CD8-positive, alpha-beta memory T cell (primary cell): Measurements from ENCODE around the gene MIF4GD. TPM values are rescaled to one million over a fixed set of nuclear protein-coding genes. Genes with fewer than 3 reads are reported as not detected.
A peak's percentile ranks its signal among the peaks of the same experiment; 100 is the strongest.

Experiments
- CTCF ChIA-PET: fragments of 350-600 bp; sonication (Branson Sonifier 250); formaldehyde crosslinking; loops from one replicate; lab custom pipeline; 2021; ENCODE audit warnings: antibody characterized with exemption; lab: Charles Lee
- POLR2A ChIA-PET: fragments of 350-600 bp; sonication (Branson Sonifier 250); formaldehyde crosslinking; loops from one replicate; lab custom pipeline; 2021; ENCODE audit warnings: antibody characterized with exemption; lab: Charles Lee
- DNase-seq, 5 donors: peaks; one replicate each; pipeline versions ENCODE4 v3.0.0 to v3.0.0-alpha.2; 2020 to 2022; ENCODE audit warnings: mixed read lengths in 1 of 5
- H3K27ac ChIP-seq: one replicate; pipeline ENCODE4 v1.7.0; 2013; ENCODE audit warnings: low read depth, mild to moderate bottlenecking, low read length, moderate library complexity
- H3K27me3 ChIP-seq: 2 replicates; pipeline ENCODE4 v1.7.0; 2013; ENCODE audit warnings: low read length, mild to moderate bottlenecking; ENCODE audit not compliant: insufficient read depth, poor library complexity, severe bottlenecking
- H3K36me3 ChIP-seq: 2 replicates; pipeline ENCODE4 v1.7.0; 2013; ENCODE audit warnings: mild to moderate bottlenecking, low read length, moderate library complexity; ENCODE audit not compliant: insufficient read depth
- H3K4me1 ChIP-seq: 2 replicates; pipeline ENCODE4 v1.7.0; 2013; ENCODE audit warnings: mild to moderate bottlenecking, low read length, moderate library complexity; ENCODE audit not compliant: insufficient read depth
- H3K4me3 ChIP-seq: 2 replicates; pipeline ENCODE4 v1.7.0; 2013; ENCODE audit warnings: mild to moderate bottlenecking, low read length
- H3K9me3 ChIP-seq: 2 replicates; pipeline ENCODE4 v1.7.0; 2013; ENCODE audit warnings: mild to moderate bottlenecking, low read length
- H3K27ac Mint-ChIP-seq, 8 donors: one replicate each; pipeline ENCODE4 v1.8.0; 2020 to 2021; ENCODE audit warnings: mixed read lengths in 8 of 8, mild to moderate bottlenecking in 6 of 8, inconsistent platforms in 3 of 8, moderate library complexity in 3 of 8
- H3K27me3 Mint-ChIP-seq, 2 donors: one replicate each; pipeline ENCODE4 v1.8.0; 2020 to 2021; ENCODE audit warnings: mixed read lengths in 2 of 2, mild to moderate bottlenecking in 1 of 2, moderate library complexity in 1 of 2
- H3K36me3 Mint-ChIP-seq, 3 donors: one replicate each; pipeline ENCODE4 v1.8.0; 2020 to 2021; ENCODE audit warnings: mixed read lengths in 3 of 3, inconsistent platforms in 1 of 3, mild to moderate bottlenecking in 1 of 3
- H3K4me1 Mint-ChIP-seq, 3 donors: one replicate each; pipeline ENCODE4 v1.8.0; 2020 to 2021; ENCODE audit warnings: mixed read lengths in 3 of 3, inconsistent platforms in 1 of 3, mild to moderate bottlenecking in 1 of 3
- H3K4me3 Mint-ChIP-seq, 7 donors: one replicate each; pipeline ENCODE4 v1.8.0; 2020 to 2021; ENCODE audit warnings: mixed read lengths in 7 of 7, mild to moderate bottlenecking in 6 of 7, moderate library complexity in 4 of 7, inconsistent platforms in 2 of 7
- H3K9me3 Mint-ChIP-seq, 5 donors: one replicate each; pipeline ENCODE4 v1.8.0; 2020 to 2022; ENCODE audit warnings: mixed read lengths in 5 of 5, mild to moderate bottlenecking in 3 of 5, moderate library complexity in 2 of 5, inconsistent platforms in 1 of 5
- polyA plus RNA-seq: library from polyadenylated mRNA; unstranded; fragments of 300-500 nt; fragmentation: Illumina TruSeq; gene quantifications from one replicate; pipeline ENCODE4 v1.2.3, GENCODE V29; 2021
- total RNA-seq, 2 experiments: library from RNA; stranded (reverse); gene quantifications; one replicate each; pipeline ENCODE4 v1.2.3, GENCODE V29; 2021

The MIF4GD gene
- total and polyA plus RNA-seq, 3 experiments from 2014 or later = 38.5 to 108 (median 40.4) TPM

DNA sequence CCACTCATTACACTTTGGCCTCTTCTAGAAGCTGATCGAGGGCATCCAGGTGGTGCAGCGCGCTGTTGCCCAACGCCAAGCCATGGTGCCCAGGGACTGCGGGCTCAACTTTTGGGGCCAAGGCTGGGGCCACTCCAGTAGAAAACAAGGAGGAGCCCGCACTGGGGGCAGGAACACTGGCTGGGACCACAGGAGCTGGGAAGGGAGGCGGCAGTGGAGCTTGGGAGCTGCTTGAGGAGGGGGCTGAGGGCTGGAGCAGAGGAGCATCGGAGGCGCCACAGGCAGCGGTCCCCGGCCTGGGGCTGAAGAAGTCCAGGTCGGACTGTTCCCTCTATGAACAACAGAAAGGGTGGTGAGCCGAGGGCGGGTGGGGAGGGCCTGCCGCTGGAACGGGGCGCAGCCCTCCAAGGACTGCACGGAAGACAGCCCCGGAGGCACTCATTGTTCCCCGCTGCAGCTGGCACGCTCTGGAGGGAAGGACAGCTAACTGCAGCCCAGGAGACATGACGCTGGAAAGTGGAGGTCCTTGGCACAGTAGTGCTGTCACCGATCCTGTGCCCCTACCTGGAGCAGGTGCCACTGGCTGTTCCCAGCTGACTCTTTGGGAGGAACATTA lies 31.1 kb downstream of the MIF4GD start:
- POLR2A ChIA-PET = interaction anchor here (1.1 to 2.2 kb wide), 2 partner anchors 31 to 126 kb away, joined by 3 to 6 read pairs; partner anchors contain the start of gene MIF4GD
- peaks cover 3 to 97% (median 23%) of the 10 kb centered on the region in 3 donors for H3K36me3 Mint-ChIP-seq
- Histone ChIP-seq H3K27ac (no peak overlapping the region), H3K36me3 (peaks cover 59% of the 10 kb centered on the region), H3K9me3 (no peaks in the 10 kb centered on the region), H3K27me3 (no peaks in the 10 kb centered on the region), H3K4me1 (peaks cover 29% of the 10 kb centered on the region), H3K4me3 (no peak overlapping the region)
- peak overlapping the region in 1 of 7 donors; percentile 56 for H3K4me3 Mint-ChIP-seq
- H3K27ac Mint-ChIP-seq = peak overlapping the region in 6 of 8 donors; percentile 17 to 99 (median 80)
- no peaks in the 10 kb centered on the region for H3K27me3 Mint-ChIP-seq
- no peak for DNase-seq
- H3K4me1 Mint-ChIP-seq = peaks cover 32 to 48% (median 36%) of the 10 kb centered on the region in 3 donors
- H3K9me3 Mint-ChIP-seq = no peaks in the 10 kb centered on the region
- CTCF ChIA-PET = interaction anchor here (0.6 to 3.6 kb wide), 12 partner anchors 10 to 172 kb away, joined by 3 to 20 read pairs (median 4); partner anchors contain the start of gene MIF4GD

DNA sequence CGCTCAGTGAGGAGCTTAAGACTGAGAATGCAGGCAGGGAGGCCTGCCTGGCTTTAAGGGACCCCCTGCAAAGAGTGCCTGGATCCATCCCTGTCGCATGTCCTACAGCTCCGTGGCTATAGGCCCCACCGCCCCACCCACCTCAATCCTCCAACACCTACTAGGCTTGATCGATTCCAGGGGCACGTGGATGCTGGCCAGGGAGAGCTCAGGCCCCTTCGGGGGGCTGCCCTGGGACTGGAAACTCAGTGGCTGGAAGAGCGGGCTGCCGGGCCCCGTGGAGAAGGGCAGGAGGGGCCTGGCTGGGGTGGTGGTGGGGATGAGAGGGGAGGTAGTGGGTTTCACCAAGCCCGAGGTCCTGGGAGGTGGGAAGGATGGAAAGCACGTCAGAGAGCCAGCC lies 31.8 kb downstream of the MIF4GD start:
- Histone ChIP-seq H3K4me1 (peaks cover 29% of the 10 kb centered on the region), H3K27ac (no peak overlapping the region), H3K4me3 (no peak overlapping the region), H3K36me3 (peaks cover 59% of the 10 kb centered on the region), H3K27me3 (no peaks in the 10 kb centered on the region), H3K9me3 (no peaks in the 10 kb centered on the region)
- no peaks in the 10 kb centered on the region for H3K9me3 Mint-ChIP-seq
- H3K4me1 Mint-ChIP-seq = peaks cover 32 to 44% (median 36%) of the 10 kb centered on the region in 3 donors
- H3K27ac Mint-ChIP-seq = peak overlapping the region in 7 of 8 donors; percentile 58 to 96 (median 92)
- H3K27me3 Mint-ChIP-seq = no peaks in the 10 kb centered on the region
- DNase-seq = no peak
- peaks cover 3 to 97% (median 21%) of the 10 kb centered on the region in 3 donors for H3K36me3 Mint-ChIP-seq
- POLR2A ChIA-PET = interaction anchor here (0.6 to 2.2 kb wide), 2 partner anchors 20 to 31 kb away, joined by 3 to 6 read pairs; partner anchors contain the start of gene MIF4GD
- H3K4me3 Mint-ChIP-seq = no peak overlapping the region
- CTCF ChIA-PET = interaction anchor here (1.1 to 3.6 kb wide), 8 partner anchors 9 to 173 kb away, joined by 3 to 20 read pairs (median 4); partner anchors contain the start of gene MIF4GD

DNA sequence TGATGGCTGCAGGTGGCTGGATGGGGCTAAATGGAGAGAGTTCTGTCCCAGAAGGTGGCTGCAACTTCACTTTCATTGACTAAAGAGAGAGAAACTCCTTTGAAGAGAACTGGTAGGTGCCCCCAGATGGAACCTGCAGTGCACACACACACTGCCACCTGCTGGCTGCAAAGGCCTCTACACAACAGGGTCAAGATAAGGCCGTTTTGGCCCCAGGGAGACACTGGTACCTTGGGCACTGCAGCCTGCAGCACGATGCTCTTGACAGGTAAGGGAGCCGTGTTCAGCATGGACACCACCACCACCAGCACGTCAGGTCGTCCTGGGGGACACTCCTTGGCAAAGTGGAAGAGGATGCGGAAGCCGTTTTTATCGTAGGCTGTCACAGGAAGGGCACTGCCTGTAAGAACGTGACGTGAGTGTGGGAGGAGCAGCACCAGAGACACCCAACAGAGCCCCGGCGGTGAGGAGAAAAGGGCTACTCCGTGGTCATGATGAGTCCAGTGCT lies 32.3 kb downstream of the MIF4GD start:
- H3K36me3 Mint-ChIP-seq = peaks cover 3 to 95% (median 20%) of the 10 kb centered on the region in 3 donors
- Histone ChIP-seq H3K9me3 (no peaks in the 10 kb centered on the region), H3K27ac (no peak overlapping the region), H3K4me1 (peaks cover 29% of the 10 kb centered on the region), H3K27me3 (no peaks in the 10 kb centered on the region), H3K36me3 (peaks cover 57% of the 10 kb centered on the region), H3K4me3 (no peak overlapping the region)
- no peaks in the 10 kb centered on the region for H3K9me3 Mint-ChIP-seq
- ChIA-PET POLR2A (interaction anchor here (0.6 to 2.2 kb wide), 3 partner anchors 20 to 50 kb away, joined by 3 to 6 read pairs (median 3); partner anchors contain the start of genes MIF4GD and SLC25A19), CTCF (interaction anchor here (1.1 to 3.6 kb wide), 9 partner anchors 9 to 278 kb away, joined by 3 to 20 read pairs (median 4); partner anchors contain the start of genes GGA3 and MIF4GD)
- peak; percentile 38 to 68 (median 49) for DNase-seq
- H3K4me3 Mint-ChIP-seq = peak overlapping the region in 6 of 7 donors; percentile 21 to 39 (median 36)
- peak overlapping the region; percentile 58 to 97 (median 92) for H3K27ac Mint-ChIP-seq
- no peaks in the 10 kb centered on the region for H3K27me3 Mint-ChIP-seq
- H3K4me1 Mint-ChIP-seq = peaks cover 31 to 41% (median 31%) of the 10 kb centered on the region in 3 donors

DNA sequence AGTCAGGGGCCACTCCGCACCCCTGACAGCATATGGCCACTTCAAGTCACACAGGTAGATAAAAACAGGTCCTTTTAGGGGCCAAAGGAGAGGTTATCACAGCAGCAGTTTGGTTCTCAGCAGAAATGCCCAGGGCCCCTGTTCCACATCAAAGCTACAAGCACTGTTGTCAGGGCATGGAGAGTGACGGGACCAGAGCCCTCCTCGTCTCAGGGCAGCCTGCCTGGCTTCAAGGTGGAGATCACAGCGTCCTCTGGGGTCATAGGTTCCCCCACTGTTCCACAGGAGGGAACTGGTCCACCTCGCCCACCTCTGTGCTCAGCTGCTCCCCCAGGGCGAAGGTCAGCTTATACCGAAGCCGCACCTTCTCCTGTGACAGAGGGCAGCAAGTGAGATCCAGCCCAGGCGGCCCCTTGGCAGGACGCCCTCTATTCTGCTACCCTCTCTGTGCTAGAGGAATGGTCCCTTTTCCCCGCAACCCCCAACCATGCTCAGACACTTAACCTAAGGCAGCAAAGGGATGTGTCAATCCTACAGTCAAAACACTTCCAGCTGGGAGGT lies 32.9 kb downstream of the MIF4GD start:
- Histone ChIP-seq H3K36me3 (peaks cover 54% of the 10 kb centered on the region), H3K4me1 (peaks cover 26% of the 10 kb centered on the region), H3K4me3 (no peak overlapping the region), H3K9me3 (no peaks in the 10 kb centered on the region), H3K27me3 (no peaks in the 10 kb centered on the region), H3K27ac (no peak overlapping the region)
- Mint-ChIP-seq H3K27me3 (no peaks in the 10 kb centered on the region), H3K27ac (peak overlapping the region in 4 of 8 donors; percentile 58 to 97 (median 94)), H3K36me3 (peaks cover 3 to 90% (median 20%) of the 10 kb centered on the region in 3 donors), H3K4me3 (no peak overlapping the region), H3K9me3 (no peaks in the 10 kb centered on the region), H3K4me1 (peaks cover 25 to 34% (median 25%) of the 10 kb centered on the region in 3 donors)
- POLR2A ChIA-PET = interaction anchor here (1.3 kb wide), 1 partner anchor 51 kb away, joined by 3 read pairs; the partner anchor contains the start of gene SLC25A19
- no peak for DNase-seq
- CTCF ChIA-PET = interaction anchor here (1.2 to 3.6 kb wide), 7 partner anchors 9 to 277 kb away, joined by 3 to 20 read pairs (median 5); partner anchors contain the start of genes GGA3 and MIF4GD

DNA sequence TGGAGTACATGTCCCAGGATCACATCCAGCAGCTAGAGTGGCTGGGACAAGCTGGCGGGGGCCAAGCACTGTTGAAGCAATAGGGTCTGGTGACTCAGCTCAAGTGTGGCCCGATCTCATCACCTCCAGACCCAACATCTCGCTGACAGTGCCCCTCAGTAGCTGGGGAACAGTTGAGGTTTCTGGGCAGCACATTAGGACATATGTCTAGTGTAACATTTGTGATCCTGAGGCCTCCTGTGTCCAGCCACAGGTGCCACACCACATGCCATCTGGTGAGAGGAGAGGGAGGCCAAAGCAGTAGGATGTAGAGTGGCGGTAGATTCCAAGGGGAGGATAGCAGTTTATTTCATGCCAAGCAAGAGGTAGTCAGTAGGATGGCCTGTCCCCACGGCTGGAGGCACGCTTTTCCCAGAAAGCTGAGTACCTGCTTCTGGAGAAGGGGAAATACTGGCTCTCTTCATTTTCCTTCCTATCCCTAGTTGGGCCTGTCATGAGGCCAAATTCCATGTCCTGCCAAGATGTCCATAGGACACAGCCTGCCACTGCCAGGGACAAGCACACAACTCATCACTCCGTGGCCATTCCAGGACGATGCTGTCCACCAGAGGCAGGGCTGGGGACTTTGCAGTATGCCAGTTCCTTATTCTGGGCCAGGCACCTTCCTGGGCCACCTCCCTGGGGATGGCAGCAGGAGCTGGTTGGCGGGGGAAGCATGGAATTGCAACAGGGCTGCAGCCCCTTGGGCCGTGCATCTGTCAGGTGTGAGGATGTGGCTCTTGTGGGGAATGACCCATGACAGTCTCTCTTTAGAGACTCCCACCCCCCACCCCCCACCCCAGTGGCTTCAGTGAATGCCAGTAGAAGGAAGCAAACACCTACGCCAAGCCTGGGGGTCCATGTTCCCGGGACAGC lies 33.7 kb downstream of the MIF4GD start:
- Histone ChIP-seq H3K4me3 (no peak overlapping the region), H3K27ac (no peak overlapping the region), H3K36me3 (peaks cover 61% of the 10 kb centered on the region), H3K4me1 (peaks cover 18% of the 10 kb centered on the region), H3K27me3 (no peaks in the 10 kb centered on the region), H3K9me3 (no peaks in the 10 kb centered on the region)
- peak overlapping the region in 2 of 8 donors; percentile 19 to 32 for H3K27ac Mint-ChIP-seq
- POLR2A ChIA-PET = interaction anchor here (1.0 to 1.3 kb wide), 2 partner anchors 34 to 52 kb away, joined by 3 read pairs; partner anchors contain the start of genes MIF4GD and SLC25A19
- no peak overlapping the region for H3K4me3 Mint-ChIP-seq
- no peaks in the 10 kb centered on the region for H3K27me3 Mint-ChIP-seq
- H3K36me3 Mint-ChIP-seq = peaks cover 3 to 90% (median 23%) of the 10 kb centered on the region in 3 donors
- no peak for DNase-seq
- peaks cover 17 to 27% (median 18%) of the 10 kb centered on the region in 3 donors for H3K4me1 Mint-ChIP-seq
- no peaks in the 10 kb centered on the region for H3K9me3 Mint-ChIP-seq
- CTCF ChIA-PET = interaction anchor here (0.7 to 3.6 kb wide), 12 partner anchors 8 to 276 kb away, joined by 3 to 20 read pairs (median 5); partner anchors contain the start of genes GGA3 and MIF4GD

DNA sequence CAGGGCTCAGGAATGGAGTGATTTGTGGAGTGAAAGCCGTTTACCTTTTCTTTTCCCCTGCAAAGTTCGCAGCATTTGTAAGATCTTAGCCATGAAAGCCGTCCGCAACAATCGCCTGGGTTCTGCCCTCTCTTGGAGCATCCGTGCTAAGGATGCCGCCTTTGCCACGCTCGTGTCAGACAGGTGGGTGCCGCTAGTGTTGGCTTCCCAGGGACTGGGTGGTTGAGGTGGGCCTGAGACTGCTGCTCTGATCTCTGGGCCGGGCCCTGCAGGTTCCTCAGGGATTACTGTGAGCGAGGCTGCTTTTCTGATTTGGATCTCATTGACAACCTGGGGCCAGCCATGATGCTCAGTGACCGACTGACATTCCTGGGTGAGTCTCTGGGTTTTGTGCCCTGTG lies 38.2 kb downstream of the MIF4GD start:
- no peaks in the 10 kb centered on the region for H3K4me1 ChIP-seq
- Mint-ChIP-seq H3K4me3 (no peak overlapping the region), H3K36me3 (peaks cover 0 to 85% (median 11%) of the 10 kb centered on the region in 3 donors), H3K27me3 (no peaks in the 10 kb centered on the region), H3K4me1 (no peaks in the 10 kb centered on the region), H3K9me3 (no peaks in the 10 kb centered on the region), H3K27ac (peak overlapping the region in 1 of 8 donors; percentile 50)
- H3K27me3 ChIP-seq = no peaks in the 10 kb centered on the region
- H3K4me3 ChIP-seq = no peak overlapping the region
- CTCF ChIA-PET = no interaction called here
- no peaks in the 10 kb centered on the region for H3K9me3 ChIP-seq
- POLR2A ChIA-PET = no interaction called here
- DNase-seq = no peak
- H3K36me3 ChIP-seq = peaks cover 59% of the 10 kb centered on the region
- H3K27ac ChIP-seq = no peak overlapping the region
